ENCODE data around the gene ZNF646. TPM values are rescaled to one million over a fixed set of nuclear protein-coding genes. Genes with fewer than 3 reads are reported as not detected.

The ZNF646 gene
- total RNA-seq, 1 experiment from 2014 or later: 26.8 TPM

GRCh38 chr16:31128711-31129567 lies 54.7 kb downstream of the ZNF646 start:
- Histone ChIP-seq H3K9me3 (ENCODE audit: control insufficient read depth, insufficient read depth, low read depth, low read length) (no peaks in the 10 kb centered on the region), H3K4me3 (ENCODE audit: low read depth in 2 of 2, low read length in 2 of 2) (no peak overlapping the region), H3K27me3 (ENCODE audit: control insufficient read depth, insufficient read depth, low read length) (no peaks in the 10 kb centered on the region), H3K27ac (ENCODE audit: low read length) (no peak overlapping the region), H3K36me3 (ENCODE audit: control insufficient read depth, insufficient read depth, low read length) (no peaks in the 10 kb centered on the region), H3K4me1 (ENCODE audit: control insufficient read depth, insufficient read depth, low read length) (no peaks in the 10 kb centered on the region)
- intact Hi-C loops (cut with micrococcal nuclease; ENCODE audit: unreplicated experiment): no loop called here
- CTCF ChIA-PET: interaction anchor here (1.4 kb wide), 1 partner anchor 13 kb away, joined by 3 read pairs; no protein-coding TSS in a partner anchor
- in situ Hi-C loops (cut with HindIII; ENCODE audit: low pct_unique_long_range_greater_than_20kb, low sequenced_read_pairs): no loop called here
- TF ChIP-seq REST (IDR thresholded peaks at IDR 0.05; ENCODE audit: insufficient read depth in 1 of 2, low read depth in 2 of 2, low read length in 1 of 2) (no peak), CTCF (IDR thresholded peaks at IDR 0.05) (no peak), TCF7L2 (IDR thresholded peaks at IDR 0.05; ENCODE audit: low read depth, low read length) (no peak), POLR2AphosphoS5 (IDR thresholded peaks at IDR 0.05; ENCODE audit: low read depth, low read length) (no peak), SIN3A (IDR thresholded peaks at IDR 0.05; ENCODE audit: borderline replicate concordance, insufficient read depth, low read depth, low read length) (no peak)
- POLR2A ChIA-PET: interaction anchor here (0.6 kb wide), 1 partner anchor 11 kb away, joined by 9 read pairs; the partner anchor contains the start of gene KAT8
- ATAC-seq (no peak), DNase-seq (ENCODE audit: low read depth, low spot score) (no peak)
- no TSS peak for BruUV-seq (replicated peaks)

GRCh38 chr16:31129568-31130335 lies 55.5 kb downstream of the ZNF646 start:
- no peak overlapping the region for H3K27ac ChIP-seq (ENCODE audit: low read length)
- no peaks in the 10 kb centered on the region for H3K4me1 ChIP-seq (ENCODE audit: control insufficient read depth, insufficient read depth, low read length)
- DNase-seq (ENCODE audit: low read depth, low spot score): no peak
- H3K4me3 ChIP-seq (ENCODE audit: low read depth in 2 of 2, low read length in 2 of 2): no peak overlapping the region
- no peaks in the 10 kb centered on the region for H3K9me3 ChIP-seq (ENCODE audit: control insufficient read depth, insufficient read depth, low read depth, low read length)
- ChIA-PET POLR2A (interaction anchor here (0.6 kb wide), 1 partner anchor 92 kb away, joined by 4 read pairs; no protein-coding TSS in a partner anchor), CTCF (no interaction called here)
- intact Hi-C loops (cut with micrococcal nuclease; ENCODE audit: unreplicated experiment) (no loop called here), in situ Hi-C loops (cut with HindIII; ENCODE audit: low pct_unique_long_range_greater_than_20kb, low sequenced_read_pairs) (no loop called here)
- no peak for TF ChIP-seq CTCF (IDR thresholded peaks at IDR 0.05)
- no peak for TF ChIP-seq POLR2AphosphoS5 (IDR thresholded peaks at IDR 0.05; ENCODE audit: low read depth, low read length)
- TF ChIP-seq REST (IDR thresholded peaks at IDR 0.05; ENCODE audit: insufficient read depth in 1 of 2, low read depth in 2 of 2, low read length in 1 of 2): no peak
- TF ChIP-seq SIN3A (IDR thresholded peaks at IDR 0.05; ENCODE audit: borderline replicate concordance, insufficient read depth, low read depth, low read length): no peak
- no peak for TF ChIP-seq TCF7L2 (IDR thresholded peaks at IDR 0.05; ENCODE audit: low read depth, low read length)
- H3K36me3 ChIP-seq (ENCODE audit: control insufficient read depth, insufficient read depth, low read length): no peaks in the 10 kb centered on the region
- H3K27me3 ChIP-seq (ENCODE audit: control insufficient read depth, insufficient read depth, low read length): no peaks in the 10 kb centered on the region
- no peak for ATAC-seq
- BruUV-seq (replicated peaks): no TSS peak

Data from Panc1 (cell line).